Spleen (tissue), 11 donors: ENCODE measurements around the gene PAX2. TPM values are rescaled to one million over a fixed set of nuclear protein-coding genes. Genes with fewer than 3 reads are reported as not detected.

ENCODE experiments used
- DNase-seq: peaks from one replicate; pipeline ENCODE4 v3.0.0-alpha.2; 2020
- H3K27ac ChIP-seq, 8 donors: fragments of 200-600 bp; sonication (generic) in 7 of 8; 1 replicate in 4 of 8; 2 replicates in 4 of 8; pipeline versions ENCODE4 v1.5.0 to v1.8.0; 2016 to 2021; ENCODE audit warnings: inconsistent platforms in 4 of 8, mild to moderate bottlenecking in 4 of 8, moderate library complexity in 1 of 8
- H3K27me3 ChIP-seq, 7 donors: fragments of 200-600 bp; sonication (generic) in 6 of 7; replicated peaks in 1 of 7; 1 replicate in 4 of 7; 2 replicates in 3 of 7; pipeline versions ENCODE4 v1.5.0 to v1.8.0; 2016 to 2021; ENCODE audit warnings: inconsistent platforms in 3 of 7, mild to moderate bottlenecking in 1 of 7
- H3K36me3 ChIP-seq, 6 donors: fragments of 200-600 bp; sonication (generic) in 5 of 6; 1 replicate in 4 of 6; 2 replicates in 2 of 6; pipeline versions ENCODE4 v1.5.0 to v1.8.0; 2016 to 2021; ENCODE audit warnings: inconsistent platforms in 2 of 6
- H3K4me1 ChIP-seq, 6 donors: fragments of 200-600 bp; sonication (generic) in 5 of 6; 1 replicate in 3 of 6; 2 replicates in 3 of 6; pipeline versions ENCODE4 v1.5.0 to v1.8.0; 2016 to 2021; ENCODE audit warnings: inconsistent platforms in 3 of 6
- H3K4me3 ChIP-seq, 8 donors: fragments of 200-600 bp; sonication (generic) in 7 of 8; 1 replicate in 4 of 8; 2 replicates in 4 of 8; pipeline versions ENCODE4 v1.5.0 to v1.8.0; 2016 to 2021; ENCODE audit warnings: inconsistent platforms in 4 of 8, mild to moderate bottlenecking in 4 of 8, moderate library complexity in 2 of 8
- H3K9me3 ChIP-seq, 8 donors: fragments of 200-600 bp; sonication (generic) in 7 of 8; 1 replicate in 4 of 8; 2 replicates in 4 of 8; pipeline versions ENCODE4 v1.5.0 to v1.8.0; 2016 to 2021; ENCODE audit warnings: inconsistent platforms in 4 of 8
- POLR2A ChIP-seq, 3 donors: fragments of 450-650 bp; IDR thresholded peaks; one replicate each; pipeline ENCODE4 v1.5.1; 2017; ENCODE audit warnings: antibody characterized with exemption in 3 of 3, mild to moderate bottlenecking in 1 of 3
- POLR2AphosphoS5 ChIP-seq, 3 donors: sonication (generic); formaldehyde crosslinking; IDR thresholded peaks; one replicate each; pipeline ENCODE4 v1.5.1; 2017; ENCODE audit warnings: antibody characterized with exemption in 3 of 3
- WGBS, 5 donors: extraction: QIAGEN DNeasy Blood & Tissue Kit in 3 of 5; methylation state at CpG; one replicate each; pipeline versions ENCODE4 v1.1.5 to v1.1.7; 2013 to 2018; 5-methylcytosine and 5-hydroxymethylcytosine counted together
- intact Hi-C: fragments of 100-400 bp; cut with DNase I; formaldehyde crosslinking; loops from one replicate; pipeline ENCODE4 v1.15.0; 2023; ENCODE audit warnings: low total_unique reads
- polyA plus RNA-seq, 3 donors: library from polyadenylated mRNA; stranded (reverse); fragments of 200-250 nt; gene quantifications; one replicate each; pipeline ENCODE4 v1.2.1, GENCODE V29; 2013
- total RNA-seq, 7 donors: library from RNA; depleted of rRNA in 3 of 7; stranded (reverse); fragments of >200 nt in 3 of 7; fragmentation: NEBNext Ultra II Directional in 4 of 7; extraction: Animal tissue kit (Norgen Biotek cat#: 25700) in 4 of 7; gene quantifications; one replicate each; pipeline versions ENCODE4 v1.1.0 to v1.2.1, GENCODE V29; 2016 to 2021
- TF ChIP-seq, protein P1 (sequence below), 11 experiments: fragments of 200-600 bp in 7 of 11; fragments of 450-650 bp in 4 of 11; sonication (generic) in 4 of 11; IDR thresholded peaks in 8 of 11; conservative IDR thresholded peaks in 3 of 11; 1 replicate in 7 of 11; 2 replicates in 4 of 11; pipeline versions ENCODE4 v1.4.0 to v1.8.0; 2016 to 2021; ENCODE audit warnings: antibody characterized with exemption in 11 of 11, inconsistent platforms in 4 of 11, mild to moderate bottlenecking in 1 of 11
- donor health status: healthy with polysubstance abuse.
- donor health status: DM: no; HTN: no; CAD: no; lungs with moderate emphysema.
- donor health status: DM: no; HTN: no; CAD: no.
- donor health status: Bipolar disorder and iron deficiency.
- donor health status: healthy.
- donor health status: DM: no; HTN: no; CAD: no.
- donor health status: DM: yes; HTN: yes; CAD: no.

PAX2 gene
- total and polyA plus RNA-seq, 10 donors: not detected

DNA sequence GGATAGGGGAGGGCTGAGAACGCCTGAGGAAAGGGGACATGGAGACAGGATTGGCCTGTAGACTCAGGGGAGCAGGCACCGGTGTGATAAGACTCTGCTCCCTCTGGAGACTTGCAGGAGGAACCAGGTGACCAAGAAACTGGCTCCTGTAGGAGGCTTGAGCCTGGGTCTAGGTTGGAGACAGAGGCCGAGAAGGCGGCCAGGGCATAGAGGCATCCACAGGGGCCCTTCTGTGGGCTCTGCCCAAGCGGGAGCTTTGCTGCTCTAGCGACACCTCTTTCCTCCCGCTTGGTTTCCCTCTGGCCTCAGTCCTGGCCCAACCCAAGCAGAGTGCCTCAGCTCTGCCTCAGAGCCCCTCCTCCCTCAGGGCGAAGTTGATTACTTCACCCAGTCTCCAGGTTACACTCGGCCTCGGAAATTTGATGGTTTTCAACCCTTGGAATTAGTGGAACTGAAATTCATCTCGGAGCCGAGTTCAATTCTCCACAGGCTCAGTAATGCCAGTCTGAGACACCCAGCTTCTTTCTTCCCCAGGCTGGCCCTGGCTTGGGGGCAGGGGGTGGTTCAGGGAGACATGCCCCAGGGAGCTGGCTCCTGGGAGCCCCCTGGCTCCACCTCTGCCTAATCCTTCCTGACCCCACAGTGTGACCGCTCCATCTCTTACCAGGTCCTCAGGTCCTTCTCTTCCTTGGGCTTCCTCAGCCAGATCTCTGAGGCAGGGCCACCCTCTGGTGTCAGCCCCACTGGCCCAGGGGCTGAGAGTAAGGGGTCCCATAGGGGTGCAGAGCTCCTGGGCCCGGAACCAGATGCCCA is 60.4 kb downstream of the PAX2 start:
- no peaks in the 10 kb centered on the region for H3K4me1 ChIP-seq
- no peak overlapping the region for H3K4me3 ChIP-seq
- no peaks in the 10 kb centered on the region for H3K9me3 ChIP-seq
- H3K36me3 ChIP-seq: no peaks in the 10 kb centered on the region
- H3K27me3 ChIP-seq: peaks cover 0 to 95% (median 22%) of the 10 kb centered on the region in 7 donors
- no peak for DNase-seq
- TF ChIP-seq POLR2A (IDR thresholded peaks at IDR 0.05) (no peak), POLR2AphosphoS5 (IDR thresholded peaks at IDR 0.05) (no peak)
- TF ChIP-seq, protein P1, sequence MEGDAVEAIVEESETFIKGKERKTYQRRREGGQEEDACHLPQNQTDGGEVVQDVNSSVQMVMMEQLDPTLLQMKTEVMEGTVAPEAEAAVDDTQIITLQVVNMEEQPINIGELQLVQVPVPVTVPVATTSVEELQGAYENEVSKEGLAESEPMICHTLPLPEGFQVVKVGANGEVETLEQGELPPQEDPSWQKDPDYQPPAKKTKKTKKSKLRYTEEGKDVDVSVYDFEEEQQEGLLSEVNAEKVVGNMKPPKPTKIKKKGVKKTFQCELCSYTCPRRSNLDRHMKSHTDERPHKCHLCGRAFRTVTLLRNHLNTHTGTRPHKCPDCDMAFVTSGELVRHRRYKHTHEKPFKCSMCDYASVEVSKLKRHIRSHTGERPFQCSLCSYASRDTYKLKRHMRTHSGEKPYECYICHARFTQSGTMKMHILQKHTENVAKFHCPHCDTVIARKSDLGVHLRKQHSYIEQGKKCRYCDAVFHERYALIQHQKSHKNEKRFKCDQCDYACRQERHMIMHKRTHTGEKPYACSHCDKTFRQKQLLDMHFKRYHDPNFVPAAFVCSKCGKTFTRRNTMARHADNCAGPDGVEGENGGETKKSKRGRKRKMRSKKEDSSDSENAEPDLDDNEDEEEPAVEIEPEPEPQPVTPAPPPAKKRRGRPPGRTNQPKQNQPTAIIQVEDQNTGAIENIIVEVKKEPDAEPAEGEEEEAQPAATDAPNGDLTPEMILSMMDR (IDR thresholded peaks at IDR 0.05 in 8 of 11, conservative IDR thresholded peaks at IDR 0.05 in 3 of 11): no peak
- no peak overlapping the region for H3K27ac ChIP-seq
- intact Hi-C loops: no loop called here
- WGBS, 5 donors: 67 to 83% (median 76%) methylated on average over 14 of the region's 14 CpGs

DNA sequence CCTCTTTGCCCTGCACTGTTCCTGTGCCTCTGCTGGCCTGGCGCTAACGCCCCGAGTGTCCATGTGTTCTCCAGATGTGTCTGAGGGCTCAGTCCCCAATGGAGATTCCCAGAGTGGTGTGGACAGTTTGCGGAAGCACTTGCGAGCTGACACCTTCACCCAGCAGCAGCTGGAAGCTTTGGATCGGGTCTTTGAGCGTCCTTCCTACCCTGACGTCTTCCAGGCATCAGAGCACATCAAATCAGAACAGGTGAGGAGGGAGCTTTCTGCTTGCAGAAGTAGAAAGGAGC is 60.9 kb downstream of the PAX2 start:
- Histone ChIP-seq H3K9me3 (no peaks in the 10 kb centered on the region), H3K4me3 (no peak overlapping the region), H3K27ac (no peak overlapping the region), H3K27me3 (peaks cover 0 to 93% (median 20%) of the 10 kb centered on the region in 7 donors), H3K36me3 (no peaks in the 10 kb centered on the region), H3K4me1 (no peaks in the 10 kb centered on the region)
- peak; percentile 58 for DNase-seq
- TF ChIP-seq POLR2A (IDR thresholded peaks at IDR 0.05) (no peak), POLR2AphosphoS5 (IDR thresholded peaks at IDR 0.05) (no peak)
- TF ChIP-seq, protein P1 (IDR thresholded peaks at IDR 0.05 in 8 of 11, conservative IDR thresholded peaks at IDR 0.05 in 3 of 11): no peak
- intact Hi-C loops: no loop called here
- WGBS, 5 donors: 71 to 85% (median 79%) methylated on average over 8 of the region's 8 CpGs

DNA sequence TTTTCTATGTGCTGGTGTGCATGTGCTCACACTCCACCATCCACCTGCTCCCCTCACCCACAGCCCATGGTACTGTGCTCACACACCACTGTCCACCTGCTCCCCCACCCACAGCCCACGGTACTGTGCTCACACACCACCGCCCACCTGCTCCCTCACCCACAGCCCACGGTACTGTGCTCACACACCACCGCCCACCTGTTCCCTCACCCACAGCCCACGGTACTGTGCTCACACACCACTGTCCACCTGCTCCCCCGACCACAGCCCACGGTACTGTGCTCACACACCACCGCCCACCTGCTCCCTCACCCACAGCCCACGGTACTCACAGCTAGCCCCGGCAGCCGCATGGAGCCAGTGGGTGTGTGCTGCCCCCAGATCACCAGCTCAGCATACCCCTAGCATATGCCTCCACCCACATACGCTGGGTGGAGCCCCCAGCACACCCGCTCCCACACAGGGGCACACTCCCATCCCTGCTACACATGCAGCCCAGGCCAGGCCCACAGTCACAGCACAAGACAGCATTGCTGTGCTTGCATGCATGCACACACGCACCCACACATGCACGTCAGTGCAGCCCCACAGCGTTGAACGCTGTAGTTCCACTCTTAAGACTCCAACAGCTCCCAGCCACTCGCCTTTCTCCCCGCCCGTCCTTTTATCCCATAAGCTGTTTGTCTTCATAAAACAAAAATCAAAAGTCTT is 62.0 kb downstream of the PAX2 start:
- no peak overlapping the region for H3K4me3 ChIP-seq
- intact Hi-C loops: no loop called here
- no peaks in the 10 kb centered on the region for H3K4me1 ChIP-seq
- H3K27me3 ChIP-seq: peaks cover 0 to 93% (median 26%) of the 10 kb centered on the region in 7 donors
- peak; percentile 54 for DNase-seq
- no peaks in the 10 kb centered on the region for H3K36me3 ChIP-seq
- H3K27ac ChIP-seq: no peak overlapping the region
- WGBS, 5 donors: 62 to 72% (median 69%) methylated on average over 18 to 20 of the region's 20 CpGs
- H3K9me3 ChIP-seq: no peaks in the 10 kb centered on the region
- TF ChIP-seq POLR2AphosphoS5 (IDR thresholded peaks at IDR 0.05): no peak

DNA sequence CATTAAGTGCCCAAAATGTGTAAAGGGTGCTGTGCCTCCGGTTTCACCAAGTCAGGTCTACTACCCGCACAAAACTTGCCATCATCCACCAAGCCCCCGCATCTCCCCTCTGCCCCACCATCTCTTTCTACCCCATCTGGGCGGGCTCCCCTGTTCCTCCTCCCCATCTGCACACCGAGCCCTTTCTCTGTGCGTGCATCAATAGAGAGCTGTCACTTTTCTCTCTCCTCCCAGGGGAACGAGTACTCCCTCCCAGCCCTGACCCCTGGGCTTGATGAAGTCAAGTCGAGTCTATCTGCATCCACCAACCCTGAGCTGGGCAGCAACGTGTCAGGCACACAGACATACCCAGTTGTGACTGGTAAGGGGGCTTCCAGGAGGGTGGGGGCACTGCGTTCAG is 63.5 kb downstream of the PAX2 start:
- WGBS, 5 donors: 71 to 81% (median 74%) methylated on average over 10 of the region's 10 CpGs
- DNase-seq: peak; percentile 47
- H3K27me3 ChIP-seq: peaks cover 0 to 93% (median 20%) of the 10 kb centered on the region in 7 donors
- no peaks in the 10 kb centered on the region for H3K36me3 ChIP-seq
- H3K4me3 ChIP-seq: no peak overlapping the region
- H3K4me1 ChIP-seq: no peaks in the 10 kb centered on the region
- intact Hi-C loops: no loop called here
- TF ChIP-seq, protein P1 (IDR thresholded peaks at IDR 0.05 in 8 of 11, conservative IDR thresholded peaks at IDR 0.05 in 3 of 11): no peak
- TF ChIP-seq POLR2AphosphoS5 (IDR thresholded peaks at IDR 0.05): no peak
- TF ChIP-seq POLR2A (IDR thresholded peaks at IDR 0.05): no peak
- no peaks in the 10 kb centered on the region for H3K9me3 ChIP-seq
- H3K27ac ChIP-seq: no peak overlapping the region
